SK-N-SH (cell line): ENCODE measurements around the gene MAP3K7.

Experiments
- CTCF ChIP-seq: fragments of 200-600 bp; sonication (generic); IDR thresholded peaks from 2 replicates; pipeline ENCODE4 v1.6.1; 2017; ENCODE audit warnings: antibody characterized with exemption, mild to moderate bottlenecking, moderate library complexity
- EP300 ChIP-seq, 2 experiments: IDR thresholded peaks; 2 replicates each; pipeline versions ENCODE4 v1.4.0 to v1.6.1; 2012; ENCODE audit warnings: borderline replicate concordance in 1 of 2, low read depth in 1 of 2, low read length in 1 of 2
- FOXM1 ChIP-seq: IDR thresholded peaks from 2 replicates; pipeline ENCODE4 v1.4.0; 2012; ENCODE audit warnings: low read depth, mild to moderate bottlenecking
- SMC3 ChIP-seq: IDR thresholded peaks from 2 replicates; pipeline ENCODE4 v1.6.1; 2012; ENCODE audit warnings: low read depth, low read length, improper control_type of control experiment

GRCh38 chr6:90573624-90574023 is 13.2 kb downstream of the MAP3K7 start:
- no peak for TF ChIP-seq FOXM1
- TF ChIP-seq CTCF, result no peak
- TF ChIP-seq EP300 (IDR thresholded peaks at IDR 0.05; ENCODE audit: borderline replicate concordance in 1 of 2, low read depth in 1 of 2, low read length in 1 of 2), result no peak
- TF ChIP-seq SMC3, result no peak
